GM12891 (cell line): ENCODE measurements around the gene B3GNT2.

Experiments used
- POLR2A ChIP-seq: IDR thresholded peaks from 2 replicates; pipeline ENCODE4 v1.6.1; 2011; ENCODE audit warnings: low read depth, low read length, control low read depth
- POLR2AphosphoS5 ChIP-seq: IDR thresholded peaks from 2 replicates; pipeline ENCODE4 v1.6.1; 2011; ENCODE audit warnings: low read depth, low read length, control low read depth
- TAF1 ChIP-seq: IDR thresholded peaks from 2 replicates; pipeline ENCODE4 v1.6.1; 2011; ENCODE audit warnings: low read depth, low read length, control low read depth

GRCh38 chr2:62209427-62209991 lies 13.6 kb downstream of the B3GNT2 start:
- TF ChIP-seq POLR2A (no peak), POLR2AphosphoS5 (no peak), TAF1 (no peak)
